NCI-H1092 treated with DMSO at 0.1 percent for 48 hours (cell line): ENCODE results near the gene PGGT1B.
"Not testable (repeated sequence)": the region's sequence is repeated elsewhere in the genome, so short reads cannot be mapped to it uniquely, and the experiment has no call there.

Experiments used
- DNase-seq: peaks from one replicate; lab custom pipeline; 2025; lab: John Stamatoyannopoulos, UW

The PGGT1B gene

GRCh38 chr5:115257981-115258380, 4.7 kb downstream of the PGGT1B start:
- DNase-seq = no peak

- not testable (repeated sequence) for DNase-seq
Measured at GRCh38 chr5:115249379-115249778, 13.3 kb downstream of the PGGT1B start.

- DNase-seq = peak; percentile 45
Measured at GRCh38 chr5:115246361-115246991, 16.2 kb downstream of the PGGT1B start.

GRCh38 chr5:115243412-115243811, 19.3 kb downstream of the PGGT1B start:
- no peak for DNase-seq

- DNase-seq = no peak
Measured at GRCh38 chr5:115241881-115242642, 20.6 kb downstream of the PGGT1B start.

DNA sequence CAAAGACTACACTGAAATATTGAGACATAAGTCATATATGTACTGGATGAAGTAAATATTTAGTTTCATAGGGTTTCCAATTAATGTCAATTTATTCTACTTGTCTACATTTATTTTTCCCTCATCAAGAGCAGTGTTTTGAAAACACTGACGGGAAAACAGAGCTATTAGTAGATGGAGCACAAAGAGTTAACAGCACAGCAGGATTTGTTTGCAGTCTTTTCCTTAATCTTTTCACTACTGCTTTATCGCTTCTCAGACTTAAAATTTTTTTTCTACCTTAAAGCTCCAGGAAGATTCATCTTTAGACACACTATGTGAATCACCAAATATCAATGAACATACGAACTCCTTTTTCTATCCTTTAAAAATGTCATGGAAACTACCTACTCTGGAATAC, 25.6 kb downstream of the PGGT1B start:
- no peak for DNase-seq

DNA sequence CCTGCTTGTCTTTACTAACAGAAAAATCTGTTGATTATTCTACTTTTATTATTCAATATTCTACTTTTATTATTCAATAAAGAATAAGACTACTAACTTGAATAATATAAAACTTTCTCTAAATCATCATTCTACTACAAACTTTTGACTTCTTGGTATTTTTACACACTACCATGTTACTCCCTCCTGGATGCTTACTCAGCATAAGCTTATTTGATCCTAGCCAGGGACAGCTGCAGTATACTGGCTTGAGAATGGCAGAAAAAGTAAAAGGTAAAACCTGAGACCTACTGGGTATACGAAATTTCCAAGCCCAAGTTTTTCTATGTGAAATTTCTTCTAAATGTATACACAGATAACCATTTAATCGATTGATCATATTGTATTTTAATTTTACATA, 26.1 kb downstream of the PGGT1B start:
- no peak for DNase-seq

DNA sequence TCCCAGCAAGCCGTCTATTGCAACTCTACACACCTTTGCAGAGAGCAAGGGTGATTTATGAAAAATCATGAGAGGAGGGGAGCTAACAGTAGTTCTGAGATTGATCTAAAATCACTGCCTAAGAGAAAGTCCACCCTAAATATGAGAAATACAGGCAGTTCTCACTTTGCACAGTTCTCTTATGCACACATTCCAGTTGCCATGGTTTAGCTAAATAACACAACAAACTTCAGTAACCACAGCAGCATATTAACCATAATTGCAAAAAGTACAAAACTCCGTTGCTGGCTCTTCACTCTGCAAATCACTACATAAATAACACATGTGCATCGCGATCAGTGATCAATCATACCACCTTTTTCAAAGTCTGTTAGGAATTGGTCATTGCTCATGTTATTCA, 31.1 kb downstream of the PGGT1B start:
- DNase-seq = no peak

- DNase-seq = no peak
Measured at GRCh38 chr5:115229606-115230005, 33.1 kb downstream of the PGGT1B start.

- DNase-seq = no peak
Measured at GRCh38 chr5:115227281-115227680, 35.4 kb downstream of the PGGT1B start.

DNA sequence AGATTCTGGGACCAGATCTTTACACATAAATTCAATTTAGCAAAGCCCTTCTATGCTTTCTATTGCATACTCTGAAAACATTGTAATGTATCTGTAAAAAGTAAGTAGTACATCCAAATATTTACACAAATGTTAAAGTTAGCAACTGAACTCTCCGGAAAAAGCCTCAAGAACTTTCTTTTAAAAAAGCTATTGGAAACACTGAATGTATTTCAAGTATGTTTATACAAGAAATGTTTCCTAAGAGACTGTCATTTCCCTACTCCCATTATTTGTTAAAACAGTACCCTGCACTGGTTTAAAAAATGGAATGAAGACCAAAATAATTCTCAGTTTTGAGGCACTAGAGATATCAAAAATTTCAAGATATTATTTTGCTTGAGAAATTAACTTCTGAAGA, 48.1 kb downstream of the PGGT1B start:
- DNase-seq = no peak

- DNase-seq = no peak
Measured at GRCh38 chr5:115209279-115209678, 53.4 kb downstream of the PGGT1B start.

DNA sequence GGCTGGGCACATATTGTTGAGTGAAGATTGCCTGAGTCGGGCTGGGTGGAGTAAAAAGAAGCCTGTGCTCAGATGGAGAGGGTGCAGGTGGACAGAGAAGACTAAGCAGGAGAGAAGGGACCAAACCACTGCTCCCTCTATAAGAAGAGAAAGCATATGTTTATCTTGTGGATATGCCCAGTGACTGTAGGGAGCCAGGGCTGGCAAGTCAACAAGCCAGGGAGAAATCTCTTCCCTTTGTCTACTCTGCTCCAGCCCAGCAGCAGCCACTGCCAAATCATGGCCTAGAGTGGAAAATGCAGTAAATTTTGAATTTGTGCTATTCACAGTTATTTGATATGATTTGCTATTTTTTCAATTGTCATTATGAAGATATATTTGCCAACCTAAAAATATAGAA, 59.7 kb downstream of the PGGT1B start:
- no peak for DNase-seq

- DNase-seq = no peak
Measured at GRCh38 chr5:115196161-115196560, 66.5 kb downstream of the PGGT1B start.

GRCh38 chr5:115194676-115195075, 68.0 kb downstream of the PGGT1B start:
- DNase-seq = no peak

DNA sequence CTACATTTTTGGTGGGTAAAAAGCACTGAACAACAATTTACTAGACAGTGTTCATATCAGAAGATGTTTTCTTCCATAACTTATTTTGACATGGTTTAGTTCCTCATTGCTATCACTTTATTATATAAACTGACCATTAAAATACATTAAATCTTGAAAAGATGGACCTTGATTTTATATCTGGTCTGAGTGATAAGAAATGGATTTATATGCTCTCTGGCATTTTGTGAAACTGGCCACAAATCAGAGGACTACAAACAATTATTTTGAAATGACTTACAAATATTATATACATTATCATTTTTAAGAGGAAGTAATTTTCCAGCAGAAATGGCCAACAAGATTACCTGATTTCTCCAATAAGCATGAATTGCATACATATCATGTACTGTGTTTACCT, 69.4 kb downstream of the PGGT1B start:
- no peak for DNase-seq

DNA sequence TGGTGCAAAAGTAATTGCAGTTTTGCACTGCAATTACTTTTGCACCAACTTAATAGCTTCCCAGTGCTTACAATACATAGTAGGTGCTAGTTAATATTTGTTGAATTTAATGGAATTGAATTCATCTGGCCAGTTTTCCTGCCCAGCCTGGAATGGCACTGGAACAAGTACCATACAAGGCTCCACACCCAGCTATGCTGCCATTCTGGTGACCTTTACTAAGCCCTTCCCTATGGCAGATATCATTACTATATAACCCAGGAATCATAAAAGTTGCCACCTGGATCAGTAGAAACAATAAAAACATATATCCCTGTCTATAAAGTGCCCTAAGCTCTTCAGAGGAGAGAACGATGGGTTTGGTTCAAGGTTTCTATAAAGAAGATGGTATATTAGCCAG, 70.6 kb downstream of the PGGT1B start:
- no peak for DNase-seq

GRCh38 chr5:115191474-115192031, 71.1 kb downstream of the PGGT1B start:
- no peak for DNase-seq

DNA sequence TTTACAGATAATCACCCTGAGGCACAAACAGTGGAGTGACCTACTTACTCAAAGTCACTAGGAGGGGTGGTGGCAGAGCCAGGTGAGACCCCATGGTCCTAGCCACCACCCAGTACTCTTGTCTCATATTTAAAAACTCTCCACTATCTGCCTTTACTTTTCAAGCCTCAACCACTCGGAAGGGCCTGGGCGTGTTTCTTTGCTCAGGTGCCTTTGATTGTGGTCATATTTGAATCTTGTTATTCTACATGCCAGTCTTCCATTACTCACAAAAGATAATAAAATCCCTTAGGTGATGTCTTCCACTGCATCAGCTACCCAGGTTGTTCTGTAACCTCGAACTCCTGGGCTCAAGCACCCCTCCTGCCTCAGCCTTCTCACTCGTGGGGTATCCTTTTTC, 72.3 kb downstream of the PGGT1B start:
- DNase-seq = no peak

- no peak for DNase-seq
Measured at GRCh38 chr5:115189866-115190265, 72.8 kb downstream of the PGGT1B start.

DNA sequence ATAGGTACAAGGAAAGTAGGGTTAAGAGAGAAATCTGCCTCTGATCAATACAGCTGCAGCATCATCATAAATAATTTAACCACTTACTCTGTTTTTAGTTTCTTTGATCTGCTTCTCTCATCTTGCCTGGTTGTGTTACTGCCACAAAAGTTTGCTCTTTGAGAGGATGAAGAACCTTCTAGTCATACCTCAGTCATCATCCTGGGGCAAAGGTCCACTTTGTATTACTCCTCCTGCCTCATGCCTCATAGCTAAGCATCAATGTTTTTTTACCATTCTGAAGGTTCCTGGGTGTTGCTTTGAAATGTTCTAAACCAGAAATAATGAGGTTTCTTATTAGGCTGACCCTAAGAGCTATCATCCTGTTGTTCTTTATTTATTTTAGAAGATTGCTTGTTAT, 75.9 kb downstream of the PGGT1B start:
- no peak for DNase-seq

- DNase-seq = no peak
Measured at GRCh38 chr5:115184770-115185169, 77.9 kb downstream of the PGGT1B start.

GRCh38 chr5:115181757-115182156, 80.9 kb downstream of the PGGT1B start:
- DNase-seq = no peak
